K562 (cell line): ENCODE results near the gene FYB1. TPM values are rescaled to one million over a fixed set of nuclear protein-coding genes. Genes with fewer than 3 reads are reported as not detected.

Experiments
- BACH1 ChIP-seq: fragments of 200-800 bp; sonication (Bioruptor generic); IDR thresholded peaks from 2 replicates; pipeline ENCODE4 v1.6.1; 2016; ENCODE audit warnings: missing genetic modification characterization, missing compliant biosample characterization
- CBFB ChIP-seq: sonication (generic); formaldehyde crosslinking; IDR thresholded peaks from 2 replicates; pipeline ENCODE4 v1.4.0; 2020; ENCODE audit warnings: mild to moderate bottlenecking, missing genetic modification reagents
- CHD4 ChIP-seq: fragments of 200-600 bp; sonication (generic); IDR thresholded peaks from 3 replicates; pipeline ENCODE4 v1.6.1; 2012; ENCODE audit warnings: low read depth, mild to moderate bottlenecking, mixed read lengths, low read length, inconsistent platforms; ENCODE audit not compliant: insufficient read depth, insufficient replicate concordance, poor library complexity, severe bottlenecking
- ELF1 ChIP-seq: fragments of 200-800 bp; sonication (Bioruptor generic); IDR thresholded peaks from 2 replicates; pipeline ENCODE4 v1.6.1; 2016; ENCODE audit warnings: missing genetic modification characterization, missing compliant biosample characterization
- ETS2 ChIP-seq: IDR thresholded peaks from 2 replicates; pipeline ENCODE4 v1.6.1; 2016; ENCODE audit warnings: borderline replicate concordance, missing genetic modification characterization, mild to moderate bottlenecking, moderate library complexity, missing compliant biosample characterization; ENCODE audit not compliant: poor library complexity, severe bottlenecking
- ETV1 ChIP-seq: fragments of 450-650 bp; conservative IDR thresholded peaks from 2 replicates; pipeline ENCODE4 v1.6.1; 2016; ENCODE audit warnings: missing genetic modification characterization, control low read depth, low read depth, missing compliant biosample characterization
- FOXA1 ChIP-seq: fragments of 450-650 bp; IDR thresholded peaks from 2 replicates; pipeline ENCODE4 v1.6.1; 2016; ENCODE audit warnings: mild to moderate bottlenecking, borderline replicate concordance
- MITF ChIP-seq: IDR thresholded peaks from 2 replicates; pipeline ENCODE4 v1.6.1; 2014; ENCODE audit warnings: antibody characterized with exemption
- NFE2 ChIP-seq: IDR thresholded peaks from 2 replicates; pipeline ENCODE4 v1.6.1; 2014; ENCODE audit warnings: antibody characterized with exemption, low read depth
- POLR2A ChIP-seq: fragments of 450-650 bp; conservative IDR thresholded peaks from 2 replicates; pipeline ENCODE4 v1.6.1; 2016
- RBM25 ChIP-seq: fragments of 200-400 bp; formaldehyde crosslinking; IDR thresholded peaks from 2 replicates; pipeline ENCODE4 v1.6.1; 2018; ENCODE audit warnings: low read length, low read depth, moderate library complexity; ENCODE audit not compliant: severe bottlenecking
- SMARCA4 ChIP-seq: fragments of 450-650 bp; IDR thresholded peaks from 2 replicates; pipeline ENCODE4 v1.6.1; 2016
- TEAD4 ChIP-seq, 2 experiments: sonication (generic) in 1 of 2; formaldehyde crosslinking in 1 of 2; IDR thresholded peaks; 2 replicates each; pipeline versions ENCODE4 v1.6.1 to v1.8.0; 2012 to 2022; ENCODE audit warnings: borderline replicate concordance in 1 of 2, inconsistent platforms in 1 of 2, low read length in 1 of 2, mild to moderate bottlenecking in 1 of 2, missing genetic modification reagents in 1 of 2
- ZNF511 ChIP-seq: sonication (generic); formaldehyde crosslinking; IDR thresholded peaks from 2 replicates; pipeline ENCODE4 v1.8.0; 2022; ENCODE audit warnings: mild to moderate bottlenecking, missing genetic modification reagents
- ZNF79 ChIP-seq: fragments of 250-450 bp; sonication (Bioruptor Pico); IDR thresholded peaks from 2 replicates; pipeline ENCODE4 v1.4.0; 2020; ENCODE audit warnings: low read depth, mild to moderate bottlenecking, moderate library complexity
- polyA plus RNA-seq, 8 experiments: library from polyadenylated mRNA; depleted of rRNA in 4 of 8; stranded (reverse) in 5 of 8; unstranded in 3 of 8; fragments of >200 nt; fragmentation: Nextera tagmentation in 2 of 8; fragmentation: Illumina TruSeq in 1 of 8; extraction: Ambion mirVana in 2 of 8; extraction: Trizol in 1 of 8; gene quantifications; 2 replicates each; pipeline versions ENCODE4 v1.2.1 to v1.2.3, GENCODE V29; 2011 to 2014; ENCODE audit warnings: inconsistent platforms in 1 of 8, missing spikeins in 1 of 8
- total RNA-seq, 7 experiments: library from RNA; depleted of rRNA in 6 of 7; stranded (reverse); fragments of >200 nt in 6 of 7; fragmentation: Illumina TruSeq in 2 of 7; extraction: Trizol in 2 of 7; gene quantifications; 2 replicates each; pipeline versions ENCODE4 v1.2.1 to v1.2.3, GENCODE V29; 2011 to 2021; ENCODE audit warnings: low replicate concordance in 1 of 7

FYB1 gene
- total and polyA plus RNA-seq, 9 of the 15 experiments (the other 6 are each of a cell fraction or from before 2014, with no cell fraction given): 4.7 to 31.5 (median 9.7) TPM

- TF ChIP-seq ETV1 (tag) (no peak), BACH1 (tag) (0 out of 2 replicates have a peak, but pooled peaks have one; percentile 64), ZNF511 (CRISPR knock-in tag) (no peak), ZNF79 (CRISPR knock-in tag) (no peak), RBM25 (no peak), NFE2 (peak; percentile 57; the same call in 1 of the 2 replicates), CBFB (CRISPR knock-in tag) (no peak), TEAD4 (IDR thresholded peaks at IDR 0.05; ENCODE audit: low read length) (0 out of 2 replicates have a peak, but pooled peaks have one; percentile 1), TEAD4 (CRISPR knock-in tag; IDR thresholded peaks at IDR 0.05; ENCODE audit: borderline replicate concordance) (no peak), ELF1 (tag) (no peak), MITF (no peak), FOXA1 (no peak), ETS2 (tag) (no peak), SMARCA4 (peak; percentile 23; the same call in 1 of the 2 replicates), CHD4 (no peak), POLR2A (no peak)
Measured at GRCh38 chr5:39100851-39101396, 118.4 kb downstream of the FYB1 start (continued).
